Measurements from ENCODE around the gene ZBED4.
"Not testable (repeated sequence)": the region's sequence is repeated elsewhere in the genome, so short reads cannot be mapped to it uniquely, and the experiment has no call there.

ZBED4 gene

GRCh38 chr22:49850021-49850911, 3.4 kb upstream of the ZBED4 start:
- H3K27me3 ChIP-seq (ENCODE audit: control insufficient read depth in 1 of 2, insufficient read depth in 2 of 2, low read length in 2 of 2), result peaks cover 3 to 29% of the 10 kb centered on the region in 2 donors
- H3K36me3 ChIP-seq (ENCODE audit: insufficient read depth, low read length), result no peaks in the 10 kb centered on the region
- H3K4me1 ChIP-seq (ENCODE audit: insufficient read depth, low read length), result peaks cover 7% of the 10 kb centered on the region
- H3K9ac ChIP-seq (ENCODE audit: low read length), result no peak overlapping the region
- no peaks in the 10 kb centered on the region for H3K9me3 ChIP-seq (ENCODE audit: low read length)
- H3K4me3 ChIP-seq (ENCODE audit: low read depth in 1 of 2, low read length in 2 of 2), result no peak overlapping the region
- H3K27ac ChIP-seq (ENCODE audit: low read depth, low read length), result no peak overlapping the region

- H3K9me3 ChIP-seq (ENCODE audit: low read length), result no peaks in the 10 kb centered on the region
- H3K4me1 ChIP-seq (ENCODE audit: insufficient read depth, low read length), result peaks cover 16% of the 10 kb centered on the region
- H3K27me3 ChIP-seq (ENCODE audit: control insufficient read depth in 1 of 2, insufficient read depth in 2 of 2, low read length in 2 of 2), result peaks cover 3 to 29% of the 10 kb centered on the region in 2 donors
- no peak overlapping the region for H3K4me3 ChIP-seq (ENCODE audit: low read depth in 1 of 2, low read length in 2 of 2)
- no peaks in the 10 kb centered on the region for H3K36me3 ChIP-seq (ENCODE audit: insufficient read depth, low read length)
- no peak overlapping the region for H3K9ac ChIP-seq (ENCODE audit: low read length)
- H3K27ac ChIP-seq (ENCODE audit: low read depth, low read length), result no peak overlapping the region
These were observed 2.5 kb upstream of the ZBED4 start for GRCh38 chr22:49850959-49851802.

- not testable (repeated sequence) for H3K9me3 ChIP-seq (ENCODE audit: low read length); H3K36me3 ChIP-seq (ENCODE audit: insufficient read depth, low read length)
- H3K4me3 ChIP-seq (ENCODE audit: low read depth in 1 of 2, low read length in 2 of 2), result peak overlapping the region; percentile 71 to 73
- peaks cover 3 to 29% of the 10 kb centered on the region in 2 donors for H3K27me3 ChIP-seq (ENCODE audit: control insufficient read depth in 1 of 2, insufficient read depth in 2 of 2, low read length in 2 of 2)
- H3K4me1 ChIP-seq (ENCODE audit: insufficient read depth, low read length), result peaks cover 16% of the 10 kb centered on the region
- peak overlapping the region; percentile 94 for H3K27ac ChIP-seq (ENCODE audit: low read depth, low read length)
- peak overlapping the region; percentile 49 for H3K9ac ChIP-seq (ENCODE audit: low read length)
These were observed 1.1 kb upstream of the ZBED4 start for GRCh38 chr22:49852568-49852897.

GRCh38 chr22:49853981-49854831, 562 bp downstream of the ZBED4 start:
- no peaks in the 10 kb centered on the region for H3K9me3 ChIP-seq (ENCODE audit: low read length)
- no peaks in the 10 kb centered on the region for H3K36me3 ChIP-seq (ENCODE audit: insufficient read depth, low read length)
- H3K9ac ChIP-seq (ENCODE audit: low read length), result no peak overlapping the region
- peaks cover 16% of the 10 kb centered on the region for H3K4me1 ChIP-seq (ENCODE audit: insufficient read depth, low read length)
- H3K27me3 ChIP-seq (ENCODE audit: control insufficient read depth in 1 of 2, insufficient read depth in 2 of 2, low read length in 2 of 2), result peaks cover 3 to 16% of the 10 kb centered on the region in 2 donors
- H3K4me3 ChIP-seq (ENCODE audit: low read depth in 1 of 2, low read length in 2 of 2), result peak overlapping the region; percentile 35 to 44
- H3K27ac ChIP-seq (ENCODE audit: low read depth, low read length), result peak overlapping the region; percentile 78

GRCh38 chr22:49855251-49855911, 1.7 kb downstream of the ZBED4 start:
- H3K9ac ChIP-seq (ENCODE audit: low read length), result no peak overlapping the region
- no peaks in the 10 kb centered on the region for H3K9me3 ChIP-seq (ENCODE audit: low read length)
- no peaks in the 10 kb centered on the region for H3K36me3 ChIP-seq (ENCODE audit: insufficient read depth, low read length)
- peaks cover 0 to 5% of the 10 kb centered on the region in 2 donors for H3K27me3 ChIP-seq (ENCODE audit: control insufficient read depth in 1 of 2, insufficient read depth in 2 of 2, low read length in 2 of 2)
- peak overlapping the region; percentile 35 to 44 for H3K4me3 ChIP-seq (ENCODE audit: low read depth in 1 of 2, low read length in 2 of 2)
- no peak overlapping the region for H3K27ac ChIP-seq (ENCODE audit: low read depth, low read length)
- H3K4me1 ChIP-seq (ENCODE audit: insufficient read depth, low read length), result peaks cover 16% of the 10 kb centered on the region

GRCh38 chr22:49856343-49856742, 2.7 kb downstream of the ZBED4 start:
- H3K4me3 ChIP-seq (ENCODE audit: low read depth in 1 of 2, low read length in 2 of 2), result no peak overlapping the region
- H3K9ac ChIP-seq (ENCODE audit: low read length), result no peak overlapping the region

GRCh38 chr22:49856766-49857618, 3.3 kb downstream of the ZBED4 start:
- no peaks in the 10 kb centered on the region for H3K36me3 ChIP-seq (ENCODE audit: insufficient read depth, low read length)
- H3K4me3 ChIP-seq (ENCODE audit: low read depth in 1 of 2, low read length in 2 of 2), result no peak overlapping the region
- no peak overlapping the region for H3K27ac ChIP-seq (ENCODE audit: low read depth, low read length)
- H3K9me3 ChIP-seq (ENCODE audit: low read length), result no peaks in the 10 kb centered on the region
- H3K9ac ChIP-seq (ENCODE audit: low read length), result no peak overlapping the region
- H3K4me1 ChIP-seq (ENCODE audit: insufficient read depth, low read length), result peaks cover 16% of the 10 kb centered on the region
- H3K27me3 ChIP-seq (ENCODE audit: control insufficient read depth in 1 of 2, insufficient read depth in 2 of 2, low read length in 2 of 2), result no peaks in the 10 kb centered on the region

More at GRCh38 chr22:49856343-49856742, 2.7 kb downstream of the ZBED4 start:
- H3K9me3 ChIP-seq (ENCODE audit: low read length), result no peaks in the 10 kb centered on the region
- no peaks in the 10 kb centered on the region for H3K36me3 ChIP-seq (ENCODE audit: insufficient read depth, low read length)
- no peak overlapping the region for H3K27ac ChIP-seq (ENCODE audit: low read depth, low read length)
- peaks cover 16% of the 10 kb centered on the region for H3K4me1 ChIP-seq (ENCODE audit: insufficient read depth, low read length)
- no peaks in the 10 kb centered on the region for H3K27me3 ChIP-seq (ENCODE audit: control insufficient read depth in 1 of 2, insufficient read depth in 2 of 2, low read length in 2 of 2)

GRCh38 chr22:49858827-49859226, 5.2 kb downstream of the ZBED4 start:
- Histone ChIP-seq H3K9ac (ENCODE audit: low read length) (no peak overlapping the region), H3K27ac (ENCODE audit: low read depth, low read length) (no peak overlapping the region), H3K4me3 (ENCODE audit: low read depth in 1 of 2, low read length in 2 of 2) (no peak overlapping the region), H3K4me1 (ENCODE audit: insufficient read depth, low read length) (peaks cover 16% of the 10 kb centered on the region), H3K36me3 (ENCODE audit: insufficient read depth, low read length) (no peaks in the 10 kb centered on the region), H3K9me3 (ENCODE audit: low read length) (no peaks in the 10 kb centered on the region), H3K27me3 (ENCODE audit: control insufficient read depth in 1 of 2, insufficient read depth in 2 of 2, low read length in 2 of 2) (no peaks in the 10 kb centered on the region)

GRCh38 chr22:49861642-49862495, 8.2 kb downstream of the ZBED4 start:
- Histone ChIP-seq H3K27ac (ENCODE audit: low read depth, low read length) (no peak overlapping the region), H3K4me3 (ENCODE audit: low read depth in 1 of 2, low read length in 2 of 2) (no peak overlapping the region), H3K9me3 (ENCODE audit: low read length) (no peaks in the 10 kb centered on the region), H3K4me1 (ENCODE audit: insufficient read depth, low read length) (no peaks in the 10 kb centered on the region), H3K27me3 (ENCODE audit: control insufficient read depth in 1 of 2, insufficient read depth in 2 of 2, low read length in 2 of 2) (no peaks in the 10 kb centered on the region), H3K9ac (ENCODE audit: low read length) (no peak overlapping the region), H3K36me3 (ENCODE audit: insufficient read depth, low read length) (no peaks in the 10 kb centered on the region)

Data from muscle layer of colon (tissue), 2 donors.